Measurements from ENCODE around the gene TAS1R3. TPM values are rescaled to one million over a fixed set of nuclear protein-coding genes. Genes with fewer than 3 reads are reported as not detected.

Gene TAS1R3
- total and polyA plus RNA-seq, 2 of the 4 experiments (the other 2 are of a cell fraction): under 0.01 to 0.05 TPM

GRCh38 chr1:1330366-1331067 is 563 bp upstream of the TAS1R3 start:
- 86% methylated on average over 8 of the region's 15 CpGs; no CpG with 5 or more reads in 1 of the 2 experiments for WGBS, 2 experiments (ENCODE audit: extremely low coverage in 2 of 2, insufficient read length in 1 of 2)
- Histone ChIP-seq H3K79me1 (ENCODE audit: low read depth in 1 of 2, low read length in 2 of 2) (peaks cover 7 to 23% of the 10 kb centered on the region in 2 experiments; a peak in 2 of 4 replicates), H2AK9ac (replicated peaks; ENCODE audit: low read depth, low read length, poor library complexity) (no peak overlapping the region), H3K27me3 (ENCODE audit: control insufficient read depth, insufficient read depth, low read length) (no peaks in the 10 kb centered on the region), H3K18ac (ENCODE audit: low read depth, low read length) (no peak overlapping the region), H3K4me2 (ENCODE audit: low read depth, low read length) (no peak overlapping the region), H3K14ac (replicated peaks; ENCODE audit: low read depth, low read length) (no peak overlapping the region), H3K4me1 (ENCODE audit: control insufficient read depth, insufficient read depth, low read length) (peaks cover under 1% of the 10 kb centered on the region; the same call in 1 of the 2 replicates), H2BK5ac (ENCODE audit: low read depth, low read length, poor library complexity, severe bottlenecking) (no peak overlapping the region), H2BK120ac (ENCODE audit: low read depth, low read length) (no peak overlapping the region), H3K9me1 (ENCODE audit: insufficient read depth, low read length) (peaks cover 9% of the 10 kb centered on the region), H4K5ac (ENCODE audit: low read depth, low read length) (no peak overlapping the region), H3K23ac (ENCODE audit: low read depth, low read length) (no peak overlapping the region), H3K4ac (ENCODE audit: low read depth, low read length) (no peak overlapping the region), H3K4me3 (ENCODE audit: insufficient read depth, low read depth, low read length) (no peak overlapping the region), H2AFZ (replicated peaks; ENCODE audit: low read length, poor library complexity) (peak overlapping the region; percentile 32), H2BK15ac (ENCODE audit: low read depth, low read length) (no peak overlapping the region), H4K20me1 (ENCODE audit: insufficient read depth, low read length) (peaks cover 19% of the 10 kb centered on the region), H2AK5ac (ENCODE audit: low read depth, low read length) (no peak overlapping the region), H3K9ac (ENCODE audit: low read depth, low read length) (no peak overlapping the region), H4K8ac (ENCODE audit: low read depth in 2 of 2, low read length in 2 of 2) (no peak overlapping the region), H3K56ac (ENCODE audit: extremely low read depth, insufficient read depth, low read length) (no peak overlapping the region), H2BK20ac (ENCODE audit: low read depth, low read length) (no peak overlapping the region), H4K91ac (ENCODE audit: insufficient read depth, low read depth, low read length) (no peak overlapping the region), H3K36me3 (ENCODE audit: control insufficient read depth, insufficient read depth, low read length) (peaks cover 10% of the 10 kb centered on the region), H3K9me3 (ENCODE audit: control insufficient read depth, insufficient read depth, low read length) (no peaks in the 10 kb centered on the region), H3K27ac (ENCODE audit: insufficient read depth, low read length) (no peak overlapping the region)
- DNase-seq: no peak
- CTCF ChIA-PET: no interaction called here
- no peak for ATAC-seq (ENCODE audit: low read depth)
- BruUV-seq (replicated peaks): no TSS peak
- dilution Hi-C loops (cut with HindIII; ENCODE audit: low sequenced_read_pairs, unreplicated experiment) (no loop called here), in situ Hi-C loops (cut with MboI; ENCODE audit: low sequenced_read_pairs) (no loop called here), intact Hi-C loops (cut with micrococcal nuclease) (no loop called here)
- TF ChIP-seq, protein P1, sequence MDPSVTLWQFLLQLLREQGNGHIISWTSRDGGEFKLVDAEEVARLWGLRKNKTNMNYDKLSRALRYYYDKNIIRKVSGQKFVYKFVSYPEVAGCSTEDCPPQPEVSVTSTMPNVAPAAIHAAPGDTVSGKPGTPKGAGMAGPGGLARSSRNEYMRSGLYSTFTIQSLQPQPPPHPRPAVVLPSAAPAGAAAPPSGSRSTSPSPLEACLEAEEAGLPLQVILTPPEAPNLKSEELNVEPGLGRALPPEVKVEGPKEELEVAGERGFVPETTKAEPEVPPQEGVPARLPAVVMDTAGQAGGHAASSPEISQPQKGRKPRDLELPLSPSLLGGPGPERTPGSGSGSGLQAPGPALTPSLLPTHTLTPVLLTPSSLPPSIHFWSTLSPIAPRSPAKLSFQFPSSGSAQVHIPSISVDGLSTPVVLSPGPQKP (IDR thresholded peaks at IDR 0.05; ENCODE audit: borderline replicate concordance, low read depth, low read length): no peak
- TF ChIP-seq CHD1 (IDR thresholded peaks at IDR 0.05; ENCODE audit: low read depth, low read length) (no peak), NFE2L2 (IDR thresholded peaks at IDR 0.05; ENCODE audit: low read depth, low read length) (no peak), MAZ (IDR thresholded peaks at IDR 0.05; ENCODE audit: borderline replicate concordance, low read depth, low read length) (no peak), MXI1 (IDR thresholded peaks at IDR 0.05; ENCODE audit: borderline replicate concordance, low read depth, low read length) (no peak), CEBPB (IDR thresholded peaks at IDR 0.05; ENCODE audit: low read depth, low read length) (no peak), SMC3 (IDR thresholded peaks at IDR 0.05; ENCODE audit: low read depth, low read length) (no peak), FOS (IDR thresholded peaks at IDR 0.05; ENCODE audit: low read depth, low read length) (no peak), CTCF (conservative IDR thresholded peaks at IDR 0.05; ENCODE audit: low read depth, low read length) (no peak), RCOR1 (IDR thresholded peaks at IDR 0.05; ENCODE audit: insufficient replicate concordance, low read length) (no peak), RAD21 (IDR thresholded peaks at IDR 0.05; ENCODE audit: low read length) (no peak), MAFK (IDR thresholded peaks at IDR 0.05; ENCODE audit: low read depth, low read length) (no peak), RFX5 (IDR thresholded peaks at IDR 0.05; ENCODE audit: low read depth, low read length) (no peak), POLR2A (IDR thresholded peaks at IDR 0.05; ENCODE audit: low read depth, low read length) (no peak), BHLHE40 (IDR thresholded peaks at IDR 0.05; ENCODE audit: low read depth, low read length) (no peak)
- TF ChIP-seq, protein P2, sequence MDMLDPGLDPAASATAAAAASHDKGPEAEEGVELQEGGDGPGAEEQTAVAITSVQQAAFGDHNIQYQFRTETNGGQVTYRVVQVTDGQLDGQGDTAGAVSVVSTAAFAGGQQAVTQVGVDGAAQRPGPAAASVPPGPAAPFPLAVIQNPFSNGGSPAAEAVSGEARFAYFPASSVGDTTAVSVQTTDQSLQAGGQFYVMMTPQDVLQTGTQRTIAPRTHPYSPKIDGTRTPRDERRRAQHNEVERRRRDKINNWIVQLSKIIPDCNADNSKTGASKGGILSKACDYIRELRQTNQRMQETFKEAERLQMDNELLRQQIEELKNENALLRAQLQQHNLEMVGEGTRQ (IDR thresholded peaks at IDR 0.05; ENCODE audit: low read depth, low read length): no peak
- POLR2A ChIA-PET (ENCODE audit: unreplicated experiment): no interaction called here
